HG03095 (cell line): ENCODE results near the gene GALNT4.

Experiments used
- ATAC-seq: cut with Tn5 transposase; IDR thresholded peaks from one replicate; pipeline ENCODE4 v1.9.1; 2021; ENCODE audit warnings: moderate library complexity; ENCODE audit not compliant: unreplicated experiment

GALNT4 gene

GRCh38 chr12:89524541-89525304 is at the start of gene GALNT4:
Gene GALNT4, minus strand, starts transcription at chr12:89524796. Its CDS starts 247 bp downstream, at chr12:89524549.
- peak; percentile 75 for ATAC-seq

GRCh38 chr12:89573051-89573810 is 48.6 kb upstream of the GALNT4 start:
- no peak for ATAC-seq

DNA sequence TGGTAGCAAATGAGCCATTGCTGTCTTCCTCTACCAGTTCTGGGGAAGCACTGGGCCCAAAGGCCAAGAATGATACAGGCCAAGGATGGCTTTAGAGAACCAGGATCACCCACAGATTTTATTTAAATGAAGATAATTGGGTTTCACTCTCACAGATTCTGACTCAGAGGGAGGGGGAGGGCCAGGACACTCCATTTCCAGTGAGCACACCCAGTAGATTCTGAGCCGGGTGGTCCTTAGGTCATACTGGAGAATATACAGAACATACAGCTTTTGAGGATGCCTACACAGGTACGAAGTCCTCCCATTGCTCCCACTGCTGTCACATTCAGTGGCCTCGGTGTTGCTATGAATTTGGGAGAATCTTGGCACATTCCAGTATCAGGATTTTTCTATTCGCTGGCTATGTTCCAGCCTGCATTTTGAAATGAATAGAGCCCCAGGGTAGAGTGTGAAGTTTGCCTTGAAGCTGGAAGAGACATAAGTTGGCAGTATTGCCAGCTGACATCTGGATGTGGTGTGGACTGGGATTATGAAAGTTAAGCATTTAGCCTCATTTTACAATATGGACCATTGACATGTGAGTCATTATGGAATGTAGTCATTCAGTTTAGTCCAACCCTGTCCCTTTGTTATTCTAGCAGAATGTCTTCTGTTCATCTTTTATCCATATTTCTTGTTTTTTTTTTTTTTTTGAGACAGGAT is 47.0 kb upstream of the GALNT4 start:
- no peak for ATAC-seq

- no peak for ATAC-seq
These were observed 43.9 kb upstream of the GALNT4 start for GRCh38 chr12:89568484-89568883.

DNA sequence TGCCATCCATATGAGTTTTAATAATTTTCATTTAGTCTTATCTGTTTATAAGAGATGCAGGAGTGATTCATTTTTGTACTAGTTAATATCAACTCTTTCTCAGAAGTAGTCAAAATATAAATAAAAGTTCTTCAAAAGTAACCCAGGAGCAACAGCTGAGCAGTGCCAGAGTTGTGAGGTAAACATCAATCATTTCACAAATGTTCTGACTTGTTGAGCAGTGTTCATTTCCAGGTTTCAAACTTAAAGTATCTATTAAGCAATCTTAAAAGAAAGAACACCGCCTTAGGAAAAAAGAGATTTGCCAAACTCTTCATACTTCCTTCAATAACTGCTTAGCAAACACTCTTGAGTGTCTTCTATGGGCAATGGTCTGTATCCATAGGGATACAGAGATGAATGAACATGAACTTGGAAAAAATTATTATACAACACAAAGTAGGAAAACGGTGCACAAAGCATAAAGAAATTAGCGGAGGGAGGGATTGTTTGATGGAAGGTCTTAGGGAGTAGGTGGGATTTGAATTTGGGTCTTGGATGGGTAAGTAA is 43.2 kb upstream of the GALNT4 start:
- ATAC-seq, result no peak

GRCh38 chr12:89566615-89567014 is 42.0 kb upstream of the GALNT4 start:
- no peak for ATAC-seq

- no peak for ATAC-seq
These were observed 40.4 kb upstream of the GALNT4 start for GRCh38 chr12:89565002-89565401.

DNA sequence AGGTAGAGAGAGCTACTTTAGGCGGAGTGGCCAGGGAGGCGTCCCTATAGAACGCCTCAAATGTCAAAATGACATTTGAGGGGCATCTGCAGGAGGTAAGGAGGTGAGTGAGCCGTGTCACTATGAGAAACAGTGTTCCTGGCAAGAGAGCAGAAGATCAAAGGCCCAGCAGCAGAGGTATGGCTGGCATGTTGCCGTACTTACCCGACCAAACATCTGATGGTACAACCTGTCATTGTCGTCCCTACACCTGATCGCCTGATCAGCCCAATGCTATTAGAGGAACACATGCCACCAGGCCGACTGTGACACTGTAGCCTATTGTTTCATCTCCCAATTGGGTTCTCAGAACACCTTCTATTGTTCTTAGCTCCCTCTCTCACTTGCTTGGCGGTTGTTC is 35.2 kb upstream of the GALNT4 start:
- ATAC-seq, result no peak

DNA sequence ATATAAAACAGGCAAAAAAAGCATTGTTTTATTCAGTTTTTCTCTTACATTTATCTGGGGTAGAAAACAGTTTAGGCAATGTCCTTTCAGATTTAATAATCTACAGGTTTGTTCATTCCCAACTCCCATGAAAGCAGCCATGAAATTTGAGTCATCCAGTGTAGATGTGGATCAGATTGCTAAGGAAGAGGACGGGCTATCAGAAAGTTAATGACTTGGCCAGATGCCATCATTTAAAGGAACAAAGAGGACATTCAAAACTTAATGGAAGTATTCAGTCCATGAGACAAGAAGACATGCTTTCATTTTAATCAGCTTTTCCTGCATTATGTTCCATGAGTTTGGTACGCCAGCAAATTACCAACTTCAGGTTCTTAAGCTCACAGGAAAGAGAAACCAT is 32.4 kb upstream of the GALNT4 start:
- no peak for ATAC-seq

DNA sequence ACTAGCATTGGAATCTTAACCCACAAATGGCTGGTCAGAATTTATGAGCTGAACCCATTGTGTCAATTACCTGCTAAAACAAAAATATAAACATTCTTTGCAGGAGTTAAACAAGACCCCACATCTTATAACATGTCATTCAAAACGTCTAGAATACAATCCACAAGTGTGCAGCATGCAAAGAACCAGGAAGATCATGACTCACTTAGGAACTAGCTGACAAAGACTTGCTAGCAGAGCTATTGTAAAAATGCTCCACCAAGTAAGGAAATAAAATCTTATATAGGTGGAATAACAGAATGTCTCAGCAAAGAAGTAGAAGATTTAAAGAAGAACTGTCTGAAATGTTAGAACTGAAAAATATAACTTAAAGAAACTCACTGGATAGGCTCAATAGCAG is 27.8 kb upstream of the GALNT4 start:
- ATAC-seq, result no peak

DNA sequence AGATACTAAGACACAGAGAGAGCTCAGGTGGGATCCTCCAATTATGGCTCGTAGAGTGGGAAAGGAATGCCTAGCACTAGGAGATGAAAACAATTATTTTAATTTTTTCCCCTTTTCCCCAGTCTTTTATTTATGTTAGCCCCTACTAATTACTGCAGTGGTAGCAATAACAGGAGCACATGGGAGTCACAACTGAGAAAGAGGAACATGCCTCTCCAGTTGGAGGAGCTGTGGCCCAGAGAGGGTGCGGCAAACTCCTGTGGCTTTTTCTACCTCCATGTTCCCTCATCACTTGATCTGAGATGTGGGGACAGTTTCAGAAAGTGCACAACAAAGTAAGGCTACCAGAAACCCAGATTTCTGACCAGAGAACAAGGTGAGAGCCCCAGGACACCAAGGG is 27.2 kb upstream of the GALNT4 start:
- no peak for ATAC-seq

- no peak for ATAC-seq
These were observed 22.5 kb upstream of the GALNT4 start for GRCh38 chr12:89547101-89547500.

DNA sequence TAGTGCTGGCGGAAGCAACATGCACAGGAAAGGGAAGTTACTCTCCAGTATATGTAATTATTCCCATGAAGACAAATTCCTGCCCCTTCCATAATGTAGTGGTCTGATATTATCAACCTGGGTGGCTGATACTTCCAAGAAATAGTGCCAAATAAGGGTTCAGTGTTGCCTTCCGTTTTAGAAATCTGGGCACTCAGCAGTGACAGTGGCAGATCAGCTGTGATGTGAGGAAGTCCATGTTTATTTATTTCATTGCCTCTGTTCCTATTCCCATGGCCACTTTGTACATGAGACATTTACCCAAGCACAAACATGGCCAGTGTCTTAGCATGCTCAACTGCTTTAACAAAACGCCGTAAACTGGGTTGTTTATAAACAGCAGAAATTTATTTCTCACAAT is 21.6 kb upstream of the GALNT4 start:
- ATAC-seq, result no peak

DNA sequence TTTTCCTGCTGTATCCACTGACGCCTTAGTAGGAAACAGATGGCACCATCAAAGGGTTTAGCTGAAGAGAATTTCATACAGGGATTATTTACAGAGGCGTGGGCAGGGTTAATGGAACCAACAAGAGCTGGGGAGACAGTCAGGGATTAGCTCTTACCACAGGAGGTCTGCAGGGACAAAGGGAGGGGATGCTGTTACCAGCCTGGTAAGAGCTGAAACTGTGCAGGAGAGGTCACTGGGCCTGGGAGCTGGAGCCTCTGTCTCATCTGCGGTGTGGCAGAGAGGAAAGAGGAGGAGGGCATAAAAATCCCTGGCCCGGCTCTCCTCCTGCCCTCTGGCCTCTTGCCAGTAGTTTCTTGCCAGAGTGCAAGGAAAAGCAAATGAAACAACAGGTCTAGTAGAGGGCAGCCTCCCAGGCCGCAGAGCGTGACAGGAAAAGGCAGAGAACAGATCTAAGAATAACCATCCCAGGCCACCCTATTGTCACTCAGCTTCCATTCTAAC is 20.1 kb upstream of the GALNT4 start:
- ATAC-seq, result no peak

- no peak for ATAC-seq
These were observed 19.4 kb upstream of the GALNT4 start for GRCh38 chr12:89544022-89544421.

DNA sequence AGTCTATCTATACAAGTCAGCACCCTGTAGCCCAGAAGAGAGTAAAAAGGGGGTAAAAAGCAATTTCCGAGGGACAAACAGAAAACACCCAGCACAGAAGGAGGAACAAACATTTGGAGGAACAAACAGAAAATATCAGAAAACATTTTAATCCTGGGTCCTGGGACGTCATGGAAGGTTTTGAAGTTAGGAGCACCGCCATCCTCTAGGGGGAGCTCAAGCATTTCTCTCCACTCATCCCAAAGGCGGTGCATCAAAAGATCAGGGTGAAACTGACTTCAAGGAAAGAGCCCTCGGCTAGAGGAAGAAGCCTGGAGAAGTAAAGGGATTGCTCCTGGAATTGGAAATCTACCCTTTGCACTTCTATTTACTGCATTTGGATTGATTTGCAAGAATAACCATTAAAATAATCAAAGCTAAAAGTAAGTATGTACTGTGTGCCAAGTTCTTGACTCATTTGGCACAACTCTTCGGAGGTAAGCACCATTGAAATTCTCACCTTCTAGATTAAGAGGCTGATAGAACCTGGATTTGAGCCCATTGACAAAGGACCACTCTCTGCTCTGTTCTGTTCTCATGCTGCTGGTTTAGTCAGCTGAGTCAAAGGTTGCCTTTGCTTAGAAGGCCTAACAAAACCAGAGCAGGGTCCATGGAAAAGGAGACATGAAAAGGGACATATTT is 18.5 kb upstream of the GALNT4 start:
- ATAC-seq, result peak; percentile 79

- no peak for ATAC-seq
These were observed 17.6 kb upstream of the GALNT4 start for GRCh38 chr12:89542236-89542635.

DNA sequence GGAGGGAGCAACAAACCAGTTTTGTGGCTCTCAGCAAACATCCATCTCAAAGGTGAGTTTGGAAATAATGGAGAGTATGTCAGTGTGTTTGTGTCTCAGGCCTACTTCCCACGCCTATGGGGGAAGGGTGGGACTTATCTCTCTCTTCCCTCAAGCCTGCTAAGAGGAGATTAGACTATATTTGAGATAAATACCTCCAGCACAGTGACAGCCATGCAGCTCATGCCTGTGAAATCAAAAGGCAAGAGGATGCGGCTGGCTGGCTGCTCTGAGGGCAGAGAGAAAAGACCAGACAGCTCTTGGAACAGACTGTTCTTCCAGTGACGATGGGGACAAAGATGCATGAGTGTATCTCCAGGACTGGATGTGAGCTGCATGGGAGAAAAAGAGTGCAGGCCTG is 16.0 kb upstream of the GALNT4 start:
- ATAC-seq, result no peak

GRCh38 chr12:89539426-89540223 is 15.0 kb upstream of the GALNT4 start:
- no peak for ATAC-seq

GRCh38 chr12:89538897-89539296 is 14.3 kb upstream of the GALNT4 start:
- no peak for ATAC-seq
